ENCODE data around the gene NMNAT1.
"Not testable (repeated sequence)": the region's sequence is repeated elsewhere in the genome, so short reads cannot be mapped to it uniquely, and the experiment has no call there.

NMNAT1 gene

GRCh38 chr1:9942939-9943788, at the start of gene NMNAT1, which contains the start of gene LZIC:
Gene NMNAT1 (plus strand): TSS chr1:9943475. CDS start chr1:9972074, 28,599 bp downstream.
Gene LZIC (minus strand): TSS chr1:9943391. CDS start chr1:9936619, 6,772 bp downstream.
- peak; percentile 86 for DNase-seq

GRCh38 chr1:9894115-9894514, 49.2 kb upstream of the NMNAT1 start:
- no peak for DNase-seq

- no peak for DNase-seq
These were observed 42.9 kb upstream of the NMNAT1 start for GRCh38 chr1:9900142-9901043.

- DNase-seq = no peak
These were observed 41.9 kb upstream of the NMNAT1 start for GRCh38 chr1:9901148-9902059.

GRCh38 chr1:9902060-9902452, 41.2 kb upstream of the NMNAT1 start:
- no peak for DNase-seq

GRCh38 chr1:9903801-9904527, 39.3 kb upstream of the NMNAT1 start:
- DNase-seq = no peak

- DNase-seq = no peak
These were observed 38.7 kb upstream of the NMNAT1 start for GRCh38 chr1:9904596-9904995.

- no peak for DNase-seq
These were observed 38.3 kb upstream of the NMNAT1 start for GRCh38 chr1:9905010-9905409.

GRCh38 chr1:9906466-9906865, 36.8 kb upstream of the NMNAT1 start:
- no peak for DNase-seq

GRCh38 chr1:9907441-9907840, 35.8 kb upstream of the NMNAT1 start:
- DNase-seq = no peak

- no peak for DNase-seq
These were observed 34.4 kb upstream of the NMNAT1 start for GRCh38 chr1:9908871-9909233.

GRCh38 chr1:9909234-9910046, 33.8 kb upstream of the NMNAT1 start:
- DNase-seq = peak; percentile 24

- DNase-seq = no peak
These were observed 33.2 kb upstream of the NMNAT1 start, which contains the start of gene CTNNBIP1 for GRCh38 chr1:9910076-9910422. Gene CTNNBIP1 (minus strand): TSS chr1:9910269. CDS start chr1:9872064, 38,205 bp downstream.

- DNase-seq = peak; percentile 100
These were observed 32.7 kb upstream of the NMNAT1 start for GRCh38 chr1:9910423-9911178.

GRCh38 chr1:9912264-9912936, 30.9 kb upstream of the NMNAT1 start:
- DNase-seq = no peak

GRCh38 chr1:9914610-9914937, 28.7 kb upstream of the NMNAT1 start:
- no peak for DNase-seq

- no peak for DNase-seq
These were observed 26.8 kb upstream of the NMNAT1 start for GRCh38 chr1:9916452-9916851.

GRCh38 chr1:9917495-9917894, 25.8 kb upstream of the NMNAT1 start:
- not testable (repeated sequence) for DNase-seq

- no peak for DNase-seq
These were observed 25.4 kb upstream of the NMNAT1 start for GRCh38 chr1:9917901-9918300.

- DNase-seq = no peak
These were observed 22.7 kb upstream of the NMNAT1 start for GRCh38 chr1:9920606-9921005.

Data from activated gamma-delta T cell treated with Interleukin-2 at 50 U/mL for 16 hours (primary cell).